Gastroesophageal sphincter (tissue), 3 donors: ENCODE data around the gene MACROD2.

ENCODE experiments used
- EP300 ChIP-seq: sonication (generic); formaldehyde crosslinking; IDR thresholded peaks from one replicate; pipeline ENCODE4 v1.6.1; 2017; ENCODE audit warnings: antibody characterized with exemption, mild to moderate bottlenecking
- TF ChIP-seq, protein P1 (sequence below), 4 experiments: fragments of 200-600 bp in 2 of 4; fragments of 450-650 bp in 2 of 4; sonication (generic) in 1 of 4; IDR thresholded peaks; one replicate each; pipeline ENCODE4 v1.5.1; 2017 to 2019; ENCODE audit warnings: antibody characterized with exemption in 4 of 4, mild to moderate bottlenecking in 2 of 4, moderate library complexity in 2 of 4

DNA sequence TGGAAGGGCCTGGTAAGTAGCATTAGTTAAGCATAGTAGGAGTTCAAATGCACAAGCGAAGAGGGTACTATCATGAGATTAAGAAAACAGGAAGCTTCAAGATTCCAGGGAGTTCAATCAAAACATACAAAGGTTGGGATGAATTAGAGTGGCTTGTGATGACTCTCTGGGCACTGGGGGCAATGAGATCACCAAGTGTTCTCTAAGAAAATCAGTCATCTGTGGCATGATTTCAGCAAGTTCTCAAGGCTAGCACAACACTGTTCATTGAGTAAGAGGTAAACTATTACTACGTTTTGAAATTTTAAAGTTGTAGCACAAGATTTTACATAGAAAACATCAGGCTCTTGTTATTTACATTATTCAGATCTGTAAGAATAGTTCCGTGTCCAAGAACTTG lies 481.8 kb downstream of the MACROD2 start:
- TF ChIP-seq, protein P1, sequence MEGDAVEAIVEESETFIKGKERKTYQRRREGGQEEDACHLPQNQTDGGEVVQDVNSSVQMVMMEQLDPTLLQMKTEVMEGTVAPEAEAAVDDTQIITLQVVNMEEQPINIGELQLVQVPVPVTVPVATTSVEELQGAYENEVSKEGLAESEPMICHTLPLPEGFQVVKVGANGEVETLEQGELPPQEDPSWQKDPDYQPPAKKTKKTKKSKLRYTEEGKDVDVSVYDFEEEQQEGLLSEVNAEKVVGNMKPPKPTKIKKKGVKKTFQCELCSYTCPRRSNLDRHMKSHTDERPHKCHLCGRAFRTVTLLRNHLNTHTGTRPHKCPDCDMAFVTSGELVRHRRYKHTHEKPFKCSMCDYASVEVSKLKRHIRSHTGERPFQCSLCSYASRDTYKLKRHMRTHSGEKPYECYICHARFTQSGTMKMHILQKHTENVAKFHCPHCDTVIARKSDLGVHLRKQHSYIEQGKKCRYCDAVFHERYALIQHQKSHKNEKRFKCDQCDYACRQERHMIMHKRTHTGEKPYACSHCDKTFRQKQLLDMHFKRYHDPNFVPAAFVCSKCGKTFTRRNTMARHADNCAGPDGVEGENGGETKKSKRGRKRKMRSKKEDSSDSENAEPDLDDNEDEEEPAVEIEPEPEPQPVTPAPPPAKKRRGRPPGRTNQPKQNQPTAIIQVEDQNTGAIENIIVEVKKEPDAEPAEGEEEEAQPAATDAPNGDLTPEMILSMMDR (IDR thresholded peaks at IDR 0.05) = no peak
- no peak for TF ChIP-seq EP300
